ENCODE results near the gene UBE2S.

Gene UBE2S

DNA sequence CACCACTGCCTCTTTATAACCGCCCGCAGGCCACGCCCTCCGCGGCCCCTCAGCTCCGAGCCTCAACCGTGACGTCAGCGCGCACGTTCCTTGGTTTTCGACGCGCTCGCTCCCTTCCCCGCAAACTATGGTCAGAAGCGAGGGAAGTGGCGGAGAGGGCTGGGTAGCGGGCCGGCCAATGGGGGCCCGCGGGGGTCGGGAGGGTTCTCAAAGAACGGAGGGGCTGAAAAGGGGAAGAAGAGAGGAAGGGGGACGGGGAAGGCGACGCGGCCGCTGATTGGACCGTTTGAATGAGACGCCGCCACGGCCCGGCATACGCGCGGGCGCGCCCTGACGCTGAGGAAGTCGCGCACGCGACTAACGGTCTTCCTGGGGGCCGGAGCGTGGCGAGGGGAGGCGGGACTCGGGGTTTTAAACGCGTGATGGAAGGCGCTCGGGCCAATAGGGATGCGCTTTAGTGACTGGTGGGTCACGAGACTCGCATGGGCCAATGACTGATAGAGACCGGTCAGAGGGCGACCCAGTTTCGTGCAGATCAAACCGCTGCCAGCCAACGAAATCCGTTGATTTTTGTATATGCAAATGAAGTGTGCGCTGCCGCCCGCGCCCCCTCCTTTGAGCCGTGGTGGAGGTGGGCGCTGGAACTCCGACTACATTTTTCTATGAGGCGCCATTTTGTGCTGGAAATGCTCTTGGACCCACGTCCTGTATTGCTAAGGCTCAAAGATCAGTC lies 378 bp upstream of the UBE2S start (continued):
- TF ChIP-seq, protein P1, sequence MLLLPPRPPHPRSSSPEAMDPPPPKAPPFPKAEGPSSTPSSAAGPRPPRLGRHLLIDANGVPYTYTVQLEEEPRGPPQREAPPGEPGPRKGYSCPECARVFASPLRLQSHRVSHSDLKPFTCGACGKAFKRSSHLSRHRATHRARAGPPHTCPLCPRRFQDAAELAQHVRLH (tag by site-specific recombination; IDR thresholded peaks at IDR 0.05), result peak; percentile 94
- TF ChIP-seq EGR2 (tag by site-specific recombination; IDR thresholded peaks at IDR 0.05; ENCODE audit: low read depth), result peak; percentile 42
- TF ChIP-seq KLF10 (tag by site-specific recombination; IDR thresholded peaks at IDR 0.05), result peak; percentile 95
- TF ChIP-seq, protein P2, sequence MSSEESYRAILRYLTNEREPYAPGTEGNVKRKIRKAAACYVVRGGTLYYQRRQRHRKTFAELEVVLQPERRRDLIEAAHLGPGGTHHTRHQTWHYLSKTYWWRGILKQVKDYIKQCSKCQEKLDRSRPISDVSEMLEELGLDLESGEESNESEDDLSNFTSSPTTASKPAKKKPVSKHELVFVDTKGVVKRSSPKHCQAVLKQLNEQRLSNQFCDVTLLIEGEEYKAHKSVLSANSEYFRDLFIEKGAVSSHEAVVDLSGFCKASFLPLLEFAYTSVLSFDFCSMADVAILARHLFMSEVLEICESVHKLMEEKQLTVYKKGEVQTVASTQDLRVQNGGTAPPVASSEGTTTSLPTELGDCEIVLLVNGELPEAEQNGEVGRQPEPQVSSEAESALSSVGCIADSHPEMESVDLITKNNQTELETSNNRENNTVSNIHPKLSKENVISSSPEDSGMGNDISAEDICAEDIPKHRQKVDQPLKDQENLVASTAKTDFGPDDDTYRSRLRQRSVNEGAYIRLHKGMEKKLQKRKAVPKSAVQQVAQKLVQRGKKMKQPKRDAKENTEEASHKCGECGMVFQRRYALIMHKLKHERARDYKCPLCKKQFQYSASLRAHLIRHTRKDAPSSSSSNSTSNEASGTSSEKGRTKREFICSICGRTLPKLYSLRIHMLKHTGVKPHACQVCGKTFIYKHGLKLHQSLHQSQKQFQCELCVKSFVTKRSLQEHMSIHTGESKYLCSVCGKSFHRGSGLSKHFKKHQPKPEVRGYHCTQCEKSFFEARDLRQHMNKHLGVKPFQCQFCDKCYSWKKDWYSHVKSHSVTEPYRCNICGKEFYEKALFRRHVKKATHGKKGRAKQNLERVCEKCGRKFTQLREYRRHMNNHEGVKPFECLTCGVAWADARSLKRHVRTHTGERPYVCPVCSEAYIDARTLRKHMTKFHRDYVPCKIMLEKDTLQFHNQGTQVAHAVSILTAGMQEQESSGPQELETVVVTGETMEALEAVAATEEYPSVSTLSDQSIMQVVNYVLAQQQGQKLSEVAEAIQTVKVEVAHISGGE (tag by site-specific recombination; conservative IDR thresholded peaks at IDR 0.05; ENCODE audit: low read depth), result peak; percentile 61
- no peak for TF ChIP-seq ZNF48 (tag by site-specific recombination; IDR thresholded peaks at IDR 0.05)
- TF ChIP-seq ZBTB8A (tag by site-specific recombination; IDR thresholded peaks at IDR 0.05), result peak; percentile 55
- TF ChIP-seq, protein P3, sequence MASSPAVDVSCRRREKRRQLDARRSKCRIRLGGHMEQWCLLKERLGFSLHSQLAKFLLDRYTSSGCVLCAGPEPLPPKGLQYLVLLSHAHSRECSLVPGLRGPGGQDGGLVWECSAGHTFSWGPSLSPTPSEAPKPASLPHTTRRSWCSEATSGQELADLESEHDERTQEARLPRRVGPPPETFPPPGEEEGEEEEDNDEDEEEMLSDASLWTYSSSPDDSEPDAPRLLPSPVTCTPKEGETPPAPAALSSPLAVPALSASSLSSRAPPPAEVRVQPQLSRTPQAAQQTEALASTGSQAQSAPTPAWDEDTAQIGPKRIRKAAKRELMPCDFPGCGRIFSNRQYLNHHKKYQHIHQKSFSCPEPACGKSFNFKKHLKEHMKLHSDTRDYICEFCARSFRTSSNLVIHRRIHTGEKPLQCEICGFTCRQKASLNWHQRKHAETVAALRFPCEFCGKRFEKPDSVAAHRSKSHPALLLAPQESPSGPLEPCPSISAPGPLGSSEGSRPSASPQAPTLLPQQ (tag by site-specific recombination; IDR thresholded peaks at IDR 0.05), result peak; percentile 92
- TF ChIP-seq, protein P4, sequence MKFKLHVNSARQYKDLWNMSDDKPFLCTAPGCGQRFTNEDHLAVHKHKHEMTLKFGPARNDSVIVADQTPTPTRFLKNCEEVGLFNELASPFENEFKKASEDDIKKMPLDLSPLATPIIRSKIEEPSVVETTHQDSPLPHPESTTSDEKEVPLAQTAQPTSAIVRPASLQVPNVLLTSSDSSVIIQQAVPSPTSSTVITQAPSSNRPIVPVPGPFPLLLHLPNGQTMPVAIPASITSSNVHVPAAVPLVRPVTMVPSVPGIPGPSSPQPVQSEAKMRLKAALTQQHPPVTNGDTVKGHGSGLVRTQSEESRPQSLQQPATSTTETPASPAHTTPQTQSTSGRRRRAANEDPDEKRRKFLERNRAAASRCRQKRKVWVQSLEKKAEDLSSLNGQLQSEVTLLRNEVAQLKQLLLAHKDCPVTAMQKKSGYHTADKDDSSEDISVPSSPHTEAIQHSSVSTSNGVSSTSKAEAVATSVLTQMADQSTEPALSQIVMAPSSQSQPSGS (tag by site-specific recombination; IDR thresholded peaks at IDR 0.05; ENCODE audit: low read depth), result peak; percentile 96
- TF ChIP-seq ZNF561 (tag by site-specific recombination; IDR thresholded peaks at IDR 0.05; ENCODE audit: borderline replicate concordance), result no peak
- TF ChIP-seq, protein P5, sequence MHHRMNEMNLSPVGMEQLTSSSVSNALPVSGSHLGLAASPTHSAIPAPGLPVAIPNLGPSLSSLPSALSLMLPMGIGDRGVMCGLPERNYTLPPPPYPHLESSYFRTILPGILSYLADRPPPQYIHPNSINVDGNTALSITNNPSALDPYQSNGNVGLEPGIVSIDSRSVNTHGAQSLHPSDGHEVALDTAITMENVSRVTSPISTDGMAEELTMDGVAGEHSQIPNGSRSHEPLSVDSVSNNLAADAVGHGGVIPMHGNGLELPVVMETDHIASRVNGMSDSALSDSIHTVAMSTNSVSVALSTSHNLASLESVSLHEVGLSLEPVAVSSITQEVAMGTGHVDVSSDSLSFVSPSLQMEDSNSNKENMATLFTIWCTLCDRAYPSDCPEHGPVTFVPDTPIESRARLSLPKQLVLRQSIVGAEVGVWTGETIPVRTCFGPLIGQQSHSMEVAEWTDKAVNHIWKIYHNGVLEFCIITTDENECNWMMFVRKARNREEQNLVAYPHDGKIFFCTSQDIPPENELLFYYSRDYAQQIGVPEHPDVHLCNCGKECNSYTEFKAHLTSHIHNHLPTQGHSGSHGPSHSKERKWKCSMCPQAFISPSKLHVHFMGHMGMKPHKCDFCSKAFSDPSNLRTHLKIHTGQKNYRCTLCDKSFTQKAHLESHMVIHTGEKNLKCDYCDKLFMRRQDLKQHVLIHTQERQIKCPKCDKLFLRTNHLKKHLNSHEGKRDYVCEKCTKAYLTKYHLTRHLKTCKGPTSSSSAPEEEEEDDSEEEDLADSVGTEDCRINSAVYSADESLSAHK (tag by site-specific recombination; IDR thresholded peaks at IDR 0.05), result 0 out of 2 replicates have a peak, but pooled peaks have one; percentile 48
- TF ChIP-seq ZNF610 (tag by site-specific recombination; IDR thresholded peaks at IDR 0.05; ENCODE audit: borderline replicate concordance), result no peak
- no peak for TF ChIP-seq ZNF184 (tag by site-specific recombination; IDR thresholded peaks at IDR 0.05)
- no peak for TF ChIP-seq ZNF521 (tag by site-specific recombination; IDR thresholded peaks at IDR 0.05)
- TF ChIP-seq BCL11B (tag by site-specific recombination; IDR thresholded peaks at IDR 0.05; ENCODE audit: low read depth), result 0 out of 2 replicates have a peak, but pooled peaks have one; percentile 47
- TF ChIP-seq GLIS1 (tag by site-specific recombination; IDR thresholded peaks at IDR 0.05), result peak; percentile 89
- TF ChIP-seq, protein P6, sequence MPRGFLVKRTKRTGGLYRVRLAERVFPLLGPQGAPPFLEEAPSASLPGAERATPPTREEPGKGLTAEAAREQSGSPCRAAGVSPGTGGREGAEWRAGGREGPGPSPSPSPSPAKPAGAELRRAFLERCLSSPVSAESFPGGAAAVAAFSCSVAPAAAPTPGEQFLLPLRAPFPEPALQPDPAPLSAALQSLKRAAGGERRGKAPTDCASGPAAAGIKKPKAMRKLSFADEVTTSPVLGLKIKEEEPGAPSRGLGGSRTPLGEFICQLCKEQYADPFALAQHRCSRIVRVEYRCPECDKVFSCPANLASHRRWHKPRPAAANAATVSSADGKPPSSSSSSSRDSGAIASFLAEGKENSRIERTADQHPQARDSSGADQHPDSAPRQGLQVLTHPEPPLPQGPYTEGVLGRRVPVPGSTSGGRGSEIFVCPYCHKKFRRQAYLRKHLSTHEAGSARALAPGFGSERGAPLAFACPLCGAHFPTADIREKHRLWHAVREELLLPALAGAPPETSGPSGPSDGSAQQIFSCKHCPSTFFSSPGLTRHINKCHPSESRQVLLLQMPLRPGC (tag by site-specific recombination; IDR thresholded peaks at IDR 0.05), result peak; percentile 83
- TF ChIP-seq SCRT2 (tag by site-specific recombination; IDR thresholded peaks at IDR 0.05), result no peak
- TF ChIP-seq ZNF777 (tag by site-specific recombination; IDR thresholded peaks at IDR 0.05; ENCODE audit: borderline replicate concordance), result no peak
- TF ChIP-seq ZXDB (tag by site-specific recombination; IDR thresholded peaks at IDR 0.05), result peak; percentile 98
- TF ChIP-seq WT1 (tag by site-specific recombination; IDR thresholded peaks at IDR 0.05), result peak; percentile 71; the same call in 1 of the 2 replicates
- TF ChIP-seq ZNF670 (tag by site-specific recombination; IDR thresholded peaks at IDR 0.05; ENCODE audit: low read depth), result no peak
- peak; percentile 82 for TF ChIP-seq KLF1 (tag by site-specific recombination; IDR thresholded peaks at IDR 0.05)
- TF ChIP-seq, protein P7, sequence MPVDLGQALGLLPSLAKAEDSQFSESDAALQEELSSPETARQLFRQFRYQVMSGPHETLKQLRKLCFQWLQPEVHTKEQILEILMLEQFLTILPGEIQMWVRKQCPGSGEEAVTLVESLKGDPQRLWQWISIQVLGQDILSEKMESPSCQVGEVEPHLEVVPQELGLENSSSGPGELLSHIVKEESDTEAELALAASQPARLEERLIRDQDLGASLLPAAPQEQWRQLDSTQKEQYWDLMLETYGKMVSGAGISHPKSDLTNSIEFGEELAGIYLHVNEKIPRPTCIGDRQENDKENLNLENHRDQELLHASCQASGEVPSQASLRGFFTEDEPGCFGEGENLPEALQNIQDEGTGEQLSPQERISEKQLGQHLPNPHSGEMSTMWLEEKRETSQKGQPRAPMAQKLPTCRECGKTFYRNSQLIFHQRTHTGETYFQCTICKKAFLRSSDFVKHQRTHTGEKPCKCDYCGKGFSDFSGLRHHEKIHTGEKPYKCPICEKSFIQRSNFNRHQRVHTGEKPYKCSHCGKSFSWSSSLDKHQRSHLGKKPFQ (tag by site-specific recombination; IDR thresholded peaks at IDR 0.05), result 0 out of 2 replicates have a peak, but pooled peaks have one; percentile 21
- TF ChIP-seq, protein P8, sequence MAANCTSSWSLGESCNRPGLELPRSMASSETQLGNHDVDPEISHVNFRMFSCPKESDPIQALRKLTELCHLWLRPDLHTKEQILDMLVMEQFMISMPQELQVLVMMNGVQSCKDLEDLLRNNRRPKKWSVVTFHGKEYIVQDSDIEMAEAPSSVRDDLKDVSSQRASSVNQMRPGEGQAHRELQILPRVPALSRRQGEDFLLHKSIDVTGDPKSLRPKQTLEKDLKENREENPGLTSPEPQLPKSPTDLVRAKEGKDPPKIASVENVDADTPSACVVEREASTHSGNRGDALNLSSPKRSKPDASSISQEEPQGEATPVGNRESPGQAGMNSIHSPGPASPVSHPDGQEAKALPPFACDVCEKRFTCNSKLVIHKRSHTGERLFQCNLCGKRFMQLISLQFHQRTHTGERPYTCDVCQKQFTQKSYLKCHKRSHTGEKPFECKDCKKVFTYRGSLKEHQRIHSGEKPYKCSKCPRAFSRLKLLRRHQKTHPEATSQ (tag by site-specific recombination; IDR thresholded peaks at IDR 0.05), result no peak
- no peak for TF ChIP-seq ZNF426 (tag by site-specific recombination; IDR thresholded peaks at IDR 0.05)

All from HEK293 (cell line).